Eye (tissue), 1 donor: ENCODE measurements around the gene ABCB1.
A peak's percentile ranks its signal among the peaks of the same experiment; 100 is the strongest.
"Not testable (repeated sequence)": the region's sequence is repeated elsewhere in the genome, so short reads cannot be mapped to it uniquely, and the experiment has no call there.

ENCODE experiments used
- DNase-seq: peaks from one replicate; pipeline ENCODE4 v3.0.0-alpha.2; 2015

ABCB1 gene

GRCh38 chr7:87511510-87511909 is 89.2 kb downstream of the ABCB1 start:
- no peak for DNase-seq

GRCh38 chr7:87510411-87510875 is 90.2 kb downstream of the ABCB1 start:
- DNase-seq: peak; percentile 55

DNA sequence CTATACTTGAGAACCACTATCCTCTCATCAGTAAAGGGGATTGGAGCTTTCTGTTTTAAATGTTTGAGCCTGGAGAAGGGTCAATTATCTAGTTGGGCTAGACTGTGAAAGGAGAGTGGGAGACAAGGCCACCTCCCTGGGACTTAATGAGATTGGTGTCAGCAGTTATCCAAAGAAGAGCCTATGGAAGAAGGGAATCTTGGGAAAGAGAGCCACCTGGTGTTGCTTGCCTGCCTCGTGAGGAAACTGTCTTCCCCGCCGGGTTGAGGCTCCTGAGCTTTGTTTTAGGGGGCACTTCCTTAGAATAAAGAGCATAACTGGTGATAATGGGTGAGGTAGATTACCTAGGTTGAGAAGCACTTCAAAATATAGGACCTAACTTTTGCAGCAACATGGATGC is 93.2 kb downstream of the ABCB1 start:
- peak; percentile 13 for DNase-seq

DNA sequence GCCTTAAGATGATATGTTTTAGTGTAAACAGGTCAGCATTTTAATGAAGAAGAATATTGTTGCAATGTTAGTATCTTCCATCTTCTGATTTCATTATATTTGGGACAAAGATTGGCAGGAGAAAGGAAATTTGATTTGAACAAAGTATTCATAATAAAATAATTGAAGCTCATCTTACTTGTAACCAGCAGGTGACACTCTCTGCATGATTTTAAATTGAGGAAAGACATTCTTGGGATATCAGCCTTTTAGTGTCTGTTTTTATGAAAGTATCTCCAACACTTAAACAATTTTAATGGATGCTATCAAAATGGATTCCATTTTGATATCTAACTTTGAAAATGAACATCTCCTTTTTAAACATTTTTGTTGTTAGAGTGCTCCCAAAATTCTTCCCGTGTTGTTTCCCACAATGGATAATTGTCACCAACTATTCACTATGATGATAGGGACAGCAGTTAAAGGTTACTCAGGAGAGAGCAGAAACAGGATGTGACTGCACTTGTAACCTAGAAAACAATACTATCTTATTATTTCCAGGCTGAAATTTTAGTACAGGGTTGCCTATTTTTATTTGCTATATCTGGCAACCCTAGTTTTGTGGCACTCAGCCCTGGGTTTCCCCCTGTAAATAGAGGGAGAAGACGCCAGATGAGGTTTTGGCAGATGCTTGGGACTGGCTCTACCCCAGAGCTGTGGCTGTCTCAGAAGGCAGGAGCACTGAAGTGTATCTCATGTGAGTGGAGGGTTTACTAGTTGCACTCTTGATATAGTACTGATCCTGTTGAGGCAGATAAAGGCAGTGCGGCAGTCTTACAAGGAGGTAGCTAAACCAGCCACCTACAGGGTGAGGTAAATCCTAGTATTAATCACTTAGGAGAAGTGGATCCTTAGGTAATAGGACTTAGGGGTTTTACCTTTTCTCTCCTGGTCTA is 94.2 kb downstream of the ABCB1 start:
- peak; percentile 53 for DNase-seq

GRCh38 chr7:87505557-87506245 is 95.0 kb downstream of the ABCB1 start:
- DNase-seq: no peak

GRCh38 chr7:87505122-87505521 is 95.6 kb downstream of the ABCB1 start:
- DNase-seq: no peak

DNA sequence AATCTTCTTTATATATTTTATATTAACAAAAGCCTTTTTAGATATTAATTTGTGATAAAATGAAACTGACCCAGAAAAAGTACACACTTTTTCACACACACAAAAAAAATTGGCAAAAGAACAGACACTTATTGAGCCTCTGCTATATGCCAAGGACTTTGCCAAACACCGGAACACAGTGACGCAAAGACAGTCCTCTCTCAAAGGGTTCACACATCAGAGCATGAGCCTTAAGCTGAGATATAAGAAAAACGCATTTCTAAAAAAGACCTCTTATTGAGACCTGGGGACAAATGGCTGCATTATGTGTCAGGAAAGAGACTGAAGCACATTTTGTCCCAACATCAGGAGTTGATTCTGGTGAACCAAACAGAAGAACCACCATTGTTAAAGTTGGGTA is 101.2 kb downstream of the ABCB1 start:
- DNase-seq: no peak

DNA sequence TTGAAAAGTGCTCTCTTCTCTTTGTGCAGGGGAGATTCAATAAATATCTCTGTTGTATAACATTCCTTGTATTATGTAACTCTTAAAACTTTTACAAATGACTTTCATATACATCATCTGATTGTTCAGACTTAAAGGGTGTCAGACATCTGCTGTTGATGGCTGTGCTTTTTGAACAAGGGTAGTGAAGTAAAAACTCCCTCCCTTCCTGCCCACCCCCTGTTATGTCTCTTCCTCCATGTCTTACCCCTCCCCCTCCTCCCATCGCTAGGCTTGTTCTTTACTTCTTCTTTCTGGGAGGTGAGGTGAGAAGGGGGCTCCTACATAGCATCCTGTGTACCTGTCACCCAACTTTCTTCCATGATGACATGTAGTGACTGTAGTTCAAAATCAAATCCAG is 101.8 kb downstream of the ABCB1 start:
- no peak for DNase-seq

DNA sequence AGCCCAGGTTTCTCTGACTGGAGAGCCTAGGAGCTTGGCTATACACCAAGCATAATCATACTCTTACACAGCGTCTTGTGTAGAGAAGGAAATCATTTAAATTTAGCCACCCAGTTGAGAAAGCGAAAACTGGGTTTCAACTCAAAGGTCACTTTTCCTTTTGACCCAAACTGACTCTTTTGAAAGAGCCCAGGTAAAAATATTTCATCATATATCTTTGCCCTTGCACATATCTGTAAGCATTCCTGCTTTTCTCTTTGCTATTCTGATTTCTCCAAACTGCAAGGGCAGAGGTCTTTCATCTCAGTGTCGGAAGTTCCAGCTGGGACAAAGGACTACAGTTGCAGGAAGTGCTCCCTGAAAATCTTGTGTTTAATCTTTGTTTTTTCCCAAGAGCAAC is 103.2 kb downstream of the ABCB1 start:
- DNase-seq: no peak

- no peak for DNase-seq
These were observed 105.3 kb downstream of the ABCB1 start for GRCh38 chr7:87495366-87495765.

- DNase-seq: no peak
These were observed 106.2 kb downstream of the ABCB1 start for GRCh38 chr7:87494454-87494853.

DNA sequence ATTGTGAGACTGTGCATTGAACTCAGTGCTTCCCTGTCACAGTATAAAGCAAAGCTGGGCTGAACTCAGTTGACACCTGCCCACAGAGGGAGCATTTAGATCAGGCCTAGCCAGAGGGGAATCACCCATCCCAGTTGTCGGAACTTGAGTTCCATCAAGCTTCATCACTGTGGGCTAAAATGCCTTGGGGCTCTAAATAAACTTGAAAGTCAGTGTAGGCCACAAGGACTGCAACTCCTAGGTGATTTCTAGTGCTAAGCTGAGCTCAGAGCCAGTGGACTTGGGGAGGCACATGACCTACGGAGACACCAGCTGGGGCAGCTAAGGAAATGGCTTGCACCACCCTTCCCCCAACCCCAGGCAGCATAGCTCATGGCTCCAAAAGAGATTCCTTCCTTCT is 117.6 kb downstream of the ABCB1 start:
- no peak for DNase-seq

DNA sequence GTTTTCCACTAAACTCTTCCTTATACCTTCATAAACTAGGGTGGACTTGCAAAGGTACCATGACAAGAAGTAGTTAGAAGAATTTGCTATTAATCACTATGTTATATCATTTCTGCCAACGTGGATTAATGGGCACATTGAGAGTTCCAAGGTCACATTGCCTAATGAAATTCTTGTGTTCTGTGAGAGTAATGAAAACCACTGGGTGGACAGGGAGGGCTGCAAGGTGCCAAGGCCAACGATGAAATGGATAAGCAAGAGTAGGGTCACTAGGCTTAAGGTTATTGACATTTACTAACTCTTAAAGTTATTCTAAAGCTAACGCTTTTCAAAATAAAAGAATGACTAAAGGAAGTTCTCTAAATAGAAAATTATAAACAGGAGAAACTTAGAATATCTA is 118.6 kb downstream of the ABCB1 start:
- no peak for DNase-seq

GRCh38 chr7:87480386-87480785 is 120.3 kb downstream of the ABCB1 start:
- DNase-seq: peak; percentile 37

GRCh38 chr7:87479951-87480350 is 120.7 kb downstream of the ABCB1 start:
- peak; percentile 28 for DNase-seq

- DNase-seq: peak; percentile 49
These were observed 124.5 kb downstream of the ABCB1 start for GRCh38 chr7:87476179-87476557.

GRCh38 chr7:87475359-87476178 is 125.1 kb downstream of the ABCB1 start, which contains the start of gene ABCB4:
Gene ABCB4 (minus strand): TSS chr7:87475680. CDS start chr7:87475465, 215 bp downstream.
- peak; percentile 71 for DNase-seq

DNA sequence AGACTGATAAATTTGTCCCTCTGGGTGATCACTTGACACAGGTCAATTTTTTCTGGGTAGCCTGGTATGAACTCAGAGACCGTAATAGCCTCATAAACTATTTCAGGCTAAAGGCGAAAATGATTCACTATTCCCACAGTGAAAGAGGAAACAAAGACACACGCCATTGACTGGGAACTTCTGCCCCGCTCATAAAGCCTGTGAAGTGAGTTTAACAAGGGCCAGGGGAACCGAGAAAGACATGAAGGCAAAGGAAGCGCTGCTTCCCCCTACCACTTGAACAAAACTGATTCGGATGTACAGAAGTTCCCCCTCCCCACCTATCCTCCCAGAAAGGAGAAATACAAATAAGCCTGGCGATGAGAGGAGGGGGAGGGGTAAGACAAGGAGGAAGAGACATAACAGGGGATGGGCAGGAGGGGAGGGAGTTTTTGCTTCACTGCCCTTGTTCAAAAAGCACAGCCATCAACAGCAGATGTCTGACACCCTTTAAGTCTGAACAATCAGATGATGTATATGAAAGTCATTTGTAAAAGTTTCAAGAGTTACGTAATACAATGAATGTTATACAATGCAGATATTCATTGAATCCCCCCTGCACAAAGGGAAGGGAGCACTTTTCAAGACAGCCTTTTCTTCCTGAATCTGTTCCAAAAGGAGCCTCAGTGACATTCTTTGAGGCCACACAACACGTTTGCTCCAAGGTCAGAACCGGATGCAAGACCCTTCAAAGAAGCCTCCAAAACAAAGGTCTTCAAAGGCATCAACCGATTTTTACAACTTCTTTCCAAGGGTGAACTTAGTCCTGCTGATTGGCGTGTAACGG is 125.9 kb downstream of the ABCB1 start:
- peak; percentile 70 for DNase-seq

- DNase-seq: peak; percentile 23
These were observed 126.7 kb downstream of the ABCB1 start for GRCh38 chr7:87473986-87474385.

GRCh38 chr7:87473192-87473591 is 127.5 kb downstream of the ABCB1 start:
- DNase-seq: no peak

DNA sequence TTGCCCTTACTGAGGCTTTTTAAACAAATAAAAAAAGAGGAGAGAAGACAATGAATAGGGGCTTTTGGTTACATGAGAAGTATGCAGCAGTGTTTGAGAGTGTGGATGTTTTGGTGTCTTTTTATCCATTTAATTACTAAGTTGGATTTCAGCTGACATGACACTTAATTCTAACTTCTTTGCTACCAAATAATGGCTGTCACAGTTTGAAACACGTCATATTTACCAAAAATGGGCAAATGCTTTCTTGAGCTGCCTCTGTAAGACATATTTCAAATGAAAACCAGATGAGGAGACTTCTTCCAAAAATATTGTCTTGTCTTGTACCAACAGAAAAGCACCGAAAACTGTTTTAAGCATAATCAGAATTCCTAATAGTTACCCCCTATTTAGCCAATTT is 129.2 kb downstream of the ABCB1 start:
- no peak for DNase-seq

DNA sequence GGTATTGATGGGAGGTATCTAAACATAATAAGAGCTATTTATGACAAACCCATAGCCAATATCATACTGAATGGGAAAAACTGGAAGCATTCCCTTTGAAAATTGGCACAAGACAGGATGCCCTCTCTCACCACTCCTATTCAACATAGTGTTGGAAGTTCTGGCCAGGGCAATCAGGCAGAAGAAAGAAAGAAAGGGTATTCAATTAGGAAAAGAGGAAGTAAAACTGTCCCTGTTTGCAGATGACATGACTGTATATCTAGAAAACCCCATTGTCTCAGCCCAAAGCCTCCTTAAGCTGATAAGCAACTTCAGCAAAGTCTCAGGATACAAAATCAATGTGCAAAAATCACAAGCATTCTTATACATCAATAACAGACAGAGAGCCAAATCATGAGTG is 131.5 kb downstream of the ABCB1 start:
- not testable (repeated sequence) for DNase-seq
